Measurements from ENCODE around the gene ANKRD29.

The ANKRD29 gene

GRCh38 chr18:23586249-23587196 lies 76.2 kb downstream of the ANKRD29 start, which contains the start of gene NPC1:
TSS of gene NPC1 (minus strand) at chr18:23586506. CDS start at chr18:23586343, 163 bp downstream.
- no peak for TF ChIP-seq ZFX (IDR thresholded peaks at IDR 0.05; ENCODE audit: borderline replicate concordance)
- peak; percentile 93 for TF ChIP-seq CTCF (IDR thresholded peaks at IDR 0.05)
- H3K27ac ChIP-seq = peak within 1 kb of the TSS; percentile 94

GRCh38 chr18:23585897-23586248 lies 76.8 kb downstream of the ANKRD29 start:
- H3K27ac ChIP-seq = peak overlapping the region; percentile 94

GRCh38 chr18:23585007-23585871 lies 77.5 kb downstream of the ANKRD29 start:
- TF ChIP-seq CTCF (IDR thresholded peaks at IDR 0.05) = no peak
- TF ChIP-seq ZFX (IDR thresholded peaks at IDR 0.05; ENCODE audit: borderline replicate concordance) = no peak

More at GRCh38 chr18:23585897-23586248, 76.8 kb downstream of the ANKRD29 start:
- TF ChIP-seq ZFX (IDR thresholded peaks at IDR 0.05; ENCODE audit: borderline replicate concordance) = no peak
- no peak for TF ChIP-seq CTCF (IDR thresholded peaks at IDR 0.05)

GRCh38 chr18:23584019-23584983 lies 78.4 kb downstream of the ANKRD29 start:
- TF ChIP-seq CTCF (IDR thresholded peaks at IDR 0.05) (no peak), ZFX (IDR thresholded peaks at IDR 0.05; ENCODE audit: borderline replicate concordance) (no peak)
- H3K27ac ChIP-seq = no peak overlapping the region

More at GRCh38 chr18:23585007-23585871, 77.5 kb downstream of the ANKRD29 start:
- peak overlapping the region; percentile 94 for H3K27ac ChIP-seq

- TF ChIP-seq ZFX (IDR thresholded peaks at IDR 0.05; ENCODE audit: borderline replicate concordance) (no peak), CTCF (IDR thresholded peaks at IDR 0.05) (no peak)
- H3K27ac ChIP-seq = no peak overlapping the region
These were observed 79.4 kb downstream of the ANKRD29 start for GRCh38 chr18:23583071-23583865.

All from 22Rv1 (cell line).